IMR-90 (cell line): ENCODE measurements around the gene NPAS2. TPM values are rescaled to one million over a fixed set of nuclear protein-coding genes. Genes with fewer than 3 reads are reported as not detected.

ENCODE experiments used
- ATAC-seq: fragments of 200-7000 bp; cut with Tn5 transposase; 2 replicates; pipeline ENCODE4 v1.9.1; 2020; ENCODE audit warnings: low read depth, mild to moderate bottlenecking, moderate library complexity
- BruUV-seq: library from RNA; stranded (reverse); fragments of 400-500 nt; replicated peaks from 2 replicates; lab custom pipeline; 2021; lab: Mats Ljungman, UMichigan
- CTCF ChIA-PET: fragments of 300-600 bp; formaldehyde crosslinking; extraction: SDS; loops from one replicate; lab custom pipeline; 2021; ENCODE audit warnings: antibody characterized with exemption; lab: Yijun Ruan, JAX
- POLR2A ChIA-PET: fragments of 300-600 bp; sonication (Branson Sonifier 250); formaldehyde crosslinking; loops from one replicate; lab custom pipeline; 2022; ENCODE audit warnings: antibody characterized with exemption; ENCODE audit not compliant: unreplicated experiment; lab: Charles Lee
- DNase-seq: peaks from one replicate; pipeline ENCODE4 v3.0.0; 2013
- H2AFZ ChIP-seq: replicated peaks from 2 replicates; pipeline ENCODE3; 2013; ENCODE audit warnings: low read length, mild to moderate bottlenecking; ENCODE audit not compliant: poor library complexity
- H2AK5ac ChIP-seq: 2 replicates; pipeline ENCODE4 v1.6.1; 2013; ENCODE audit warnings: low read depth, low read length, inconsistent platforms
- H2AK9ac ChIP-seq: replicated peaks from 2 replicates; pipeline ENCODE3; 2013; ENCODE audit warnings: mild to moderate bottlenecking, low read depth, low read length, moderate library complexity; ENCODE audit not compliant: poor library complexity
- H2BK120ac ChIP-seq: 2 replicates; pipeline ENCODE4 v1.6.1; 2013; ENCODE audit warnings: low read depth, low read length, inconsistent platforms
- H2BK15ac ChIP-seq: 3 replicates; pipeline ENCODE4 v1.6.1; 2013; ENCODE audit warnings: low read depth, low read length, inconsistent platforms
- H2BK20ac ChIP-seq: 2 replicates; pipeline ENCODE4 v1.6.1; 2013; ENCODE audit warnings: low read depth, mild to moderate bottlenecking, inconsistent platforms, low read length, moderate library complexity
- H2BK5ac ChIP-seq: 2 replicates; pipeline ENCODE4 v1.6.1; 2013; ENCODE audit warnings: mild to moderate bottlenecking, low read depth, low read length, inconsistent platforms; ENCODE audit not compliant: poor library complexity, severe bottlenecking
- H3K14ac ChIP-seq: replicated peaks from 2 replicates; pipeline ENCODE4 v1.6.1; 2013; ENCODE audit warnings: low read depth, low read length, inconsistent platforms
- H3K18ac ChIP-seq: 2 replicates; pipeline ENCODE4 v1.6.1; 2013; ENCODE audit warnings: low read depth, low read length, control low read depth
- H3K23ac ChIP-seq: 2 replicates; pipeline ENCODE4 v1.6.1; 2013; ENCODE audit warnings: low read depth, low read length, inconsistent platforms
- H3K27ac ChIP-seq: 2 replicates; pipeline ENCODE4 v1.5.1; 2013; ENCODE audit warnings: mild to moderate bottlenecking, control low read depth, low read length; ENCODE audit not compliant: insufficient read depth
- H3K27me3 ChIP-seq: 2 replicates; pipeline ENCODE4 v1.6.1; 2013; ENCODE audit warnings: low read length; ENCODE audit not compliant: control insufficient read depth, insufficient read depth
- H3K36me3 ChIP-seq: 2 replicates; pipeline ENCODE4 v1.6.1; 2013; ENCODE audit warnings: low read length, mixed read lengths; ENCODE audit not compliant: control insufficient read depth, insufficient read depth
- H3K4ac ChIP-seq: 2 replicates; pipeline ENCODE4 v1.6.1; 2013; ENCODE audit warnings: low read depth, low read length, inconsistent platforms
- H3K4me1 ChIP-seq: 2 replicates; pipeline ENCODE4 v1.6.1; 2013; ENCODE audit warnings: low read length, mixed read lengths; ENCODE audit not compliant: control insufficient read depth, insufficient read depth
- H3K4me2 ChIP-seq: 2 replicates; pipeline ENCODE4 v1.6.1; 2013; ENCODE audit warnings: low read depth, mild to moderate bottlenecking, control low read depth, low read length, moderate library complexity
- H3K4me3 ChIP-seq: 2 replicates; pipeline ENCODE4 v1.5.1; 2013; ENCODE audit warnings: low read depth, mild to moderate bottlenecking, control low read depth, low read length, moderate library complexity; ENCODE audit not compliant: insufficient read depth
- H3K56ac ChIP-seq: 2 replicates; pipeline ENCODE4 v1.6.1; 2013; ENCODE audit warnings: low read length, inconsistent platforms; ENCODE audit not compliant: insufficient read depth; ENCODE audit errors: extremely low read depth
- H3K79me1 ChIP-seq, 2 experiments: 2 replicates each; pipeline ENCODE4 v1.6.1; 2013; ENCODE audit warnings: low read length in 2 of 2, inconsistent platforms in 1 of 2, low read depth in 1 of 2
- H3K9ac ChIP-seq: 2 replicates; pipeline ENCODE4 v1.6.1; 2013; ENCODE audit warnings: low read depth, low read length, control low read depth
- H3K9me1 ChIP-seq: 2 replicates; pipeline ENCODE4 v1.6.1; 2013; ENCODE audit warnings: low read length, inconsistent platforms; ENCODE audit not compliant: insufficient read depth
- H3K9me3 ChIP-seq: 2 replicates; pipeline ENCODE4 v1.6.1; 2013; ENCODE audit warnings: low read length; ENCODE audit not compliant: control insufficient read depth, insufficient read depth
- H4K20me1 ChIP-seq: 2 replicates; pipeline ENCODE4 v1.6.1; 2013; ENCODE audit warnings: low read length, inconsistent platforms; ENCODE audit not compliant: insufficient read depth
- H4K5ac ChIP-seq: 2 replicates; pipeline ENCODE4 v1.6.1; 2013; ENCODE audit warnings: mild to moderate bottlenecking, low read depth, low read length, control low read depth
- H4K8ac ChIP-seq, 2 experiments: 2 replicates each; pipeline ENCODE4 v1.6.1; 2013; ENCODE audit warnings: low read depth in 2 of 2, low read length in 2 of 2, control low read depth in 1 of 2, inconsistent platforms in 1 of 2
- H4K91ac ChIP-seq: 2 replicates; pipeline ENCODE4 v1.6.1; 2013; ENCODE audit warnings: low read depth, low read length, inconsistent platforms; ENCODE audit not compliant: insufficient read depth
- BHLHE40 ChIP-seq: fragments of 150-350 bp; IDR thresholded peaks from 2 replicates; pipeline ENCODE4 v1.6.1; 2016; ENCODE audit warnings: mild to moderate bottlenecking, low read depth, low read length
- CEBPB ChIP-seq: IDR thresholded peaks from 2 replicates; pipeline ENCODE4 v1.6.1; 2012; ENCODE audit warnings: low read depth, low read length, improper control_type of control experiment
- CHD1 ChIP-seq: IDR thresholded peaks from 2 replicates; pipeline ENCODE4 v1.6.1; 2012; ENCODE audit warnings: low read depth, low read length, improper control_type of control experiment
- MAFK ChIP-seq: IDR thresholded peaks from 2 replicates; pipeline ENCODE4 v1.6.1; 2012; ENCODE audit warnings: low read depth, low read length, improper control_type of control experiment
- MAZ ChIP-seq: IDR thresholded peaks from 2 replicates; pipeline ENCODE4 v1.6.1; 2012; ENCODE audit warnings: low read depth, mild to moderate bottlenecking, low read length, improper control_type of control experiment, moderate library complexity, borderline replicate concordance
- MXI1 ChIP-seq: IDR thresholded peaks from 2 replicates; pipeline ENCODE4 v1.6.1; 2012; ENCODE audit warnings: low read depth, mild to moderate bottlenecking, low read length, moderate library complexity, borderline replicate concordance
- RAD21 ChIP-seq: IDR thresholded peaks from 2 replicates; pipeline ENCODE4 v1.6.1; 2012; ENCODE audit warnings: low read length, improper control_type of control experiment
- SMC3 ChIP-seq: fragments of 150-350 bp; IDR thresholded peaks from 2 replicates; pipeline ENCODE4 v1.6.1; 2016; ENCODE audit warnings: low read depth, mild to moderate bottlenecking, antibody characterized with exemption, low read length, moderate library complexity
- USF2 ChIP-seq: fragments of 150-350 bp; IDR thresholded peaks from 2 replicates; pipeline ENCODE4 v1.6.1; 2017; ENCODE audit warnings: mild to moderate bottlenecking, antibody characterized with exemption, low read length, low read depth
- WGBS, 2 experiments: methylation state at CpG; one replicate each; pipeline versions ENCODE4 v1.1.5 to v1.1.7; 2013; ENCODE audit warnings: missing lambda C conversion rate in 2 of 2; ENCODE audit not compliant: insufficient read length in 1 of 2; ENCODE audit errors: extremely low coverage in 2 of 2; 5-methylcytosine and 5-hydroxymethylcytosine counted together
- dilution Hi-C: fragments of 300-500 bp; cut with HindIII; formaldehyde crosslinking; loops from one replicate; pipeline ENCODE4 v1.14.3; 2018; ENCODE audit warnings: low sequenced_read_pairs; ENCODE audit not compliant: unreplicated experiment
- in situ Hi-C: fragments of 300-500 bp; cut with MboI; formaldehyde crosslinking; loops from 3 replicates; pipeline ENCODE4 v1.14.3; 2019; ENCODE audit warnings: low sequenced_read_pairs, inconsistent platforms, mixed read lengths
- intact Hi-C: fragments of 100-400 bp; cut with micrococcal nuclease; formaldehyde crosslinking; loops from 2 replicates; pipeline ENCODE4 v1.10.0; 2022
- polyA plus RNA-seq, 3 experiments: library from polyadenylated mRNA; depleted of rRNA; stranded (reverse); fragments of >200 nt; gene quantifications; 2 replicates each; pipeline ENCODE4 v1.2.3, GENCODE V29; 2012; ENCODE audit warnings: low replicate concordance in 1 of 3
- total RNA-seq: library from RNA; depleted of rRNA; stranded (reverse); fragments of >200 nt; gene quantifications from 2 replicates; pipeline ENCODE4 v1.2.3, GENCODE V29; 2012

NPAS2 gene
- total and polyA plus RNA-seq, 2 of the 4 experiments (the other 2 are of a cell fraction), result 5.2 to 14.8 TPM

- 0 out of 2 replicates have a peak overlapping the region, but pooled peaks have one; percentile 5 for H4K91ac ChIP-seq
- CTCF ChIA-PET, result no interaction called here
- H3K9me1 ChIP-seq, result peaks cover 6% of the 10 kb centered on the region
- H3K79me1 ChIP-seq, result peaks cover 22 to 78% of the 10 kb centered on the region in 2 experiments
- H3K9ac ChIP-seq, result no peak overlapping the region
- no peak overlapping the region for H3K27ac ChIP-seq
- H3K4me1 ChIP-seq, result peaks cover 15% of the 10 kb centered on the region
- peak overlapping the region; percentile 66; the same call in 1 of the 2 replicates for H2AK5ac ChIP-seq
- H3K4ac ChIP-seq, result no peak overlapping the region
- H3K27me3 ChIP-seq, result no peaks in the 10 kb centered on the region
- H3K4me2 ChIP-seq, result no peak overlapping the region
- H2AK9ac ChIP-seq, result no peak overlapping the region
- H3K9me3 ChIP-seq, result no peaks in the 10 kb centered on the region
- no peak overlapping the region for H3K4me3 ChIP-seq
- H3K36me3 ChIP-seq, result no peaks in the 10 kb centered on the region
- H3K18ac ChIP-seq, result no peak overlapping the region
- H3K14ac ChIP-seq, result no peak overlapping the region; the same call in 1 of the 2 replicates
- H2AFZ ChIP-seq, result no peak overlapping the region
- H2BK15ac ChIP-seq, result no peak overlapping the region
- intact Hi-C loops, result no loop called here
- no peak overlapping the region for H3K56ac ChIP-seq
- WGBS, 2 experiments, result 93% methylated on average over 3 of the region's 8 CpGs; no CpG with 5 or more reads in 1 of the 2 experiments
- TF ChIP-seq USF2 (no peak), MAZ (no peak), SMC3 (no peak), MAFK (no peak), MXI1 (no peak), RAD21 (no peak), CEBPB (no peak), BHLHE40 (no peak), CHD1 (no peak)
- no peak overlapping the region; a peak in 1 of 4 replicates for H4K8ac ChIP-seq
- no peak for ATAC-seq
- no peak overlapping the region for H4K5ac ChIP-seq
- BruUV-seq, result no TSS peak
- no peak overlapping the region for H2BK5ac ChIP-seq
- peak overlapping the region; percentile 33; the same call in 1 of the 2 replicates for H2BK20ac ChIP-seq
- POLR2A ChIA-PET, result no interaction called here
- dilution Hi-C loops, result no loop called here
- DNase-seq, result no peak
- in situ Hi-C loops, result no loop called here
- no peak overlapping the region for H2BK120ac ChIP-seq
- no peaks in the 10 kb centered on the region for H4K20me1 ChIP-seq
- no peak overlapping the region for H3K23ac ChIP-seq
Measured at GRCh38 chr2:100856732-100857131, 36.8 kb downstream of the NPAS2 start.
